WERI-Rb-1 (cell line): Measurements from ENCODE around the gene NRXN2.
A peak's percentile ranks its signal among the peaks of the same experiment; 100 is the strongest.

ENCODE experiments used
- DNase-seq: peaks from one replicate; pipeline ENCODE4 v3.0.0-alpha.2; 2020
- H3K27ac ChIP-seq: fragments of 250-450 bp; sonication (Bioruptor Pico); 2 replicates; pipeline ENCODE4 v1.5.1; 2020; ENCODE audit warnings: mild to moderate bottlenecking, moderate library complexity
- H3K27me3 ChIP-seq: fragments of 250-450 bp; sonication (Bioruptor Pico); 2 replicates; pipeline ENCODE4 v1.5.1; 2021; ENCODE audit warnings: mild to moderate bottlenecking, low read depth, moderate library complexity; ENCODE audit not compliant: insufficient read depth, severe bottlenecking
- H3K36me3 ChIP-seq: fragments of 250-450 bp; sonication (Bioruptor Pico); 2 replicates; pipeline ENCODE4 v1.5.1; 2020; ENCODE audit warnings: mild to moderate bottlenecking, moderate library complexity
- H3K4me3 ChIP-seq: 2 replicates; pipeline ENCODE4 v1.5.1; 2011; ENCODE audit warnings: low read depth, mild to moderate bottlenecking, control low read depth, low read length
- H3K9me3 ChIP-seq: fragments of 250-450 bp; sonication (Bioruptor Pico); 2 replicates; pipeline ENCODE4 v1.5.1; 2021; ENCODE audit warnings: mild to moderate bottlenecking, moderate library complexity; ENCODE audit not compliant: severe bottlenecking
- TF ChIP-seq, protein P1 (sequence below): IDR thresholded peaks from 2 replicates; pipeline ENCODE4 v1.5.1; 2011; ENCODE audit warnings: low read depth, mild to moderate bottlenecking, control low read depth, inconsistent platforms, low read length

NRXN2 gene

DNA sequence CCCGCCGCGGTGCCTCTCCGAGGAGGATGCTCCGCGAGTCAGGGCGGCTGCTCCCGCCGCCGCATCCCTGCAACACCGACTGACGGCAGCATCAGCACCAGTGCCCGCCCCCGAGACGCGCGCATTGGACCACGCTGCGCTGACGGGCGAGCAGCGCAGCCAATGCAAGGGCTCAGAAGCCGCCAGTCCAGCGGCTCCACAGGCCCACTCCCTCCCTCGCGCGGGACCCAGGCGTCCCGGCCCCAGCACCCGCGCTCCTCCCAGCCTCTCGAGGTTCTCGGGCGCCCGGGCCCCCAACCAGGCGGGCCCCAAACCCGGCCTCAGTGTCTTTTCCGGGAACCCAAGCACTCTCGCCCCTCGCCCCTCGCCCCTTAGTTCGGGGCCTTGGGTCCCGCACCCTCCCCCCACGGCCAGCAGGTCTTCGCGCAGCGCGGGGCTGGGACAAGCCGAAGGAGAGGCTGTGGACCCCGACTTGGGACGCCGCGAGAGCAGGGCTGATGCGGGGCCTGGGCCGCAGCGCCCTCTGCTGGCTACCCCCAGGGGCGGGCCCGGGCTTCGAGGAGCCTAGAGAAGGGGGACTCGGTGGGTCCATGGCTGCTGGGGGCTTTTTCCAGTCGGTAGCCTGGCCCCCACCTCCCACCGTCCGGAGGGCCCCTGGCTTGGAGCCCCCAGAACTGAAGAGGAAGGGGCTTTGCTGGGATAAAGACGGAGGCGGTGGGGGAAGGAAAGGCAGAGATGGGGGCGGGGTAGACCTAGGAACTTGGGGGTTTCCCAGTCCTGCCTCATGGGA lies at the start of gene NRXN2:
Gene NRXN2, minus strand, starts transcription at position 81 of the 790 bp plus-strand sequence. CDS start 9,498 bp downstream, outside the sequence.
- Histone ChIP-seq H3K36me3 (no peaks in the 10 kb centered on the region), H3K27ac (peak within 1 kb of the TSS; percentile 87), H3K9me3 (no peaks in the 10 kb centered on the region), H3K4me3 (peak within 1 kb of the TSS; percentile 82), H3K27me3 (peaks cover 12% of the 10 kb centered on the region)
- DNase-seq = peak; percentile 90
- TF ChIP-seq, protein P1, sequence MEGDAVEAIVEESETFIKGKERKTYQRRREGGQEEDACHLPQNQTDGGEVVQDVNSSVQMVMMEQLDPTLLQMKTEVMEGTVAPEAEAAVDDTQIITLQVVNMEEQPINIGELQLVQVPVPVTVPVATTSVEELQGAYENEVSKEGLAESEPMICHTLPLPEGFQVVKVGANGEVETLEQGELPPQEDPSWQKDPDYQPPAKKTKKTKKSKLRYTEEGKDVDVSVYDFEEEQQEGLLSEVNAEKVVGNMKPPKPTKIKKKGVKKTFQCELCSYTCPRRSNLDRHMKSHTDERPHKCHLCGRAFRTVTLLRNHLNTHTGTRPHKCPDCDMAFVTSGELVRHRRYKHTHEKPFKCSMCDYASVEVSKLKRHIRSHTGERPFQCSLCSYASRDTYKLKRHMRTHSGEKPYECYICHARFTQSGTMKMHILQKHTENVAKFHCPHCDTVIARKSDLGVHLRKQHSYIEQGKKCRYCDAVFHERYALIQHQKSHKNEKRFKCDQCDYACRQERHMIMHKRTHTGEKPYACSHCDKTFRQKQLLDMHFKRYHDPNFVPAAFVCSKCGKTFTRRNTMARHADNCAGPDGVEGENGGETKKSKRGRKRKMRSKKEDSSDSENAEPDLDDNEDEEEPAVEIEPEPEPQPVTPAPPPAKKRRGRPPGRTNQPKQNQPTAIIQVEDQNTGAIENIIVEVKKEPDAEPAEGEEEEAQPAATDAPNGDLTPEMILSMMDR = peak; percentile 92

DNA sequence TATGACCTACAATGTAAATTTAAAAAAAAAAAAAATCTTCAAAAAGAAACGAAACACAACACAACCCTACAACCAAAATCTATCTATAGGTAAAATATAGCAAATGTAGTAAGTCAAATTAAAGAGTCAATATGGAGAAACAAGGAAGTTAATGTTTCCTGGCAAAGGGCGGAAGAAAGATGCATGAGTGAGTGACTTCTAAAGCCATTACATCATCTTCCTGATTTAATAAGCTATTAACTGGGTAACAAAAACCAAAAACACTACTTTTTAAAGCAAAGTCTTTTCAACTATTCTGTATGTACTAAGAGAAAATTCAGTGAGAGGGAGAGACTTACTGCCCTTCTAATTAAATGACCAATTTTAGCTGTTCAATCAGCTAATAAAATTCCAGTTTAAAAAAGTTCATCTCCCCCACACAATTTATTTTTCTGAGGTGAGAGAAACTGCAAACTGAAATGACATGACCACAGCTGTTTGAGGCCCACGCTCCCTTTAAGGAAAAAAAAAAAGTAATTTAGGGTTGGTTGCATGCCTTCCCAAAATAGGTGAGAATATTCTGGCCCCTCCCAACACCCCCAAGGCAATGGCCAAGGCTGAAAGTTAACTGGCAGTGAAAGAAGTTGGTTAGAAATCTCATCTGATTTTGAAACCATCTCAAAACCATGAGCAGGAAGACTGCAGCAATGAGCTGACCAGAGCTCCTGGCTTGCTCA lies 49.5 kb upstream of the NRXN2 start:
- Histone ChIP-seq H3K9me3 (no peaks in the 10 kb centered on the region), H3K4me3 (no peak overlapping the region), H3K27me3 (no peaks in the 10 kb centered on the region), H3K36me3 (peaks cover 100% of the 10 kb centered on the region), H3K27ac (no peak overlapping the region)
- no peak for DNase-seq
- TF ChIP-seq, protein P1 = no peak

GRCh38 chr11:64771861-64772260 lies 48.9 kb upstream of the NRXN2 start:
- no peak for DNase-seq
- no peaks in the 10 kb centered on the region for H3K27me3 ChIP-seq
- peaks cover 100% of the 10 kb centered on the region for H3K36me3 ChIP-seq
- no peaks in the 10 kb centered on the region for H3K9me3 ChIP-seq
- H3K4me3 ChIP-seq = no peak overlapping the region
- TF ChIP-seq, protein P1 = no peak
- H3K27ac ChIP-seq = no peak overlapping the region

DNA sequence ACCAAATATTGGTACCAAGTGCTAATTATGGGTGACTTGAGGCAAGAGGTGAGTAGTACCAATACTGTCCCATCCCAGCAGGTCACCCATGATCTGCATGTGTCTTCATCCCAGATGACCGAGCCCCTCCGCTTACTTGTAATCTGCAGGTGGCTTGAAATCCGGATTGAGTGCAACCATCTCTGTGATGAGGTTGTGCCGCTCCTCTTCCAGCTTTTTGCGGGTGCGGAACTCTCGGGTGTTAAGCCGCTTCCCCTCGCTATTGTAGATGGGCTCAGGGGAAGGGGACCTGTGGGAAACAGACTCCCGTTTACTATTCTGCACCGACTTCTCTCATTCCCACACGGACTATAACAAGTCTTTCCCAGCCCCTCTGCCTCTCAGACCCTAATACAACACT lies 47.1 kb upstream of the NRXN2 start:
- Histone ChIP-seq H3K27me3 (no peaks in the 10 kb centered on the region), H3K36me3 (peaks cover 98% of the 10 kb centered on the region), H3K4me3 (no peak overlapping the region), H3K9me3 (no peaks in the 10 kb centered on the region), H3K27ac (no peak overlapping the region)
- DNase-seq = no peak
- TF ChIP-seq, protein P1 = no peak

DNA sequence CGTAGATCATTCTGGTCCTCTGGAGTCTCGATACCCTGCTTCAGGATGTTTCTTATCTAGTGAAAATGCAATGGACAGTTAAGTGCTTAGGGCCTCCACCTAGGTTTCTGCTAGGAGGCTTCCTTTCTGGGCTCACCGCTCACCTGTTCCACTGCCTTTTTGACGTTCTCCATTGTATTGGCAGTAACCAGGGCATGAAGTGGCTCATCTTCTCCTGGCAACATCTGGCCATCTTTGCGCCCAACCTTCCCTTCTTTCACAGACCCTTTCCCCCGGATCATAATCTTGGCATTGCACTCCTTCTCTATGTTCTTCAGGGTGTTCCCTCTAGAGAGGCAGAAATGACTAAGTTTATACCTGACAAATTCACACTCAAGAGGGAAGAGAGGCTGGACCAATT lies 46.3 kb upstream of the NRXN2 start:
- H3K9me3 ChIP-seq = no peaks in the 10 kb centered on the region
- H3K4me3 ChIP-seq = no peak overlapping the region
- DNase-seq = no peak
- H3K27me3 ChIP-seq = no peaks in the 10 kb centered on the region
- TF ChIP-seq, protein P1 = no peak
- peaks cover 98% of the 10 kb centered on the region for H3K36me3 ChIP-seq
- no peak overlapping the region for H3K27ac ChIP-seq
